HEK293T (cell line): ENCODE data around the gene TNFAIP8.

Experiments
- ARNT ChIP-seq: fragments of 450-650 bp; IDR thresholded peaks from 2 replicates; pipeline ENCODE4 v1.6.1; 2017; ENCODE audit warnings: mild to moderate bottlenecking
- BHLHE40 ChIP-seq: fragments of 450-650 bp; IDR thresholded peaks from 2 replicates; pipeline ENCODE4 v1.6.1; 2016; ENCODE audit warnings: mild to moderate bottlenecking, moderate library complexity, borderline replicate concordance
- ELF4 ChIP-seq: fragments of 450-650 bp; IDR thresholded peaks from 2 replicates; pipeline ENCODE4 v1.6.1; 2017; ENCODE audit warnings: antibody characterized with exemption
- FOXM1 ChIP-seq: fragments of 450-650 bp; IDR thresholded peaks from 2 replicates; pipeline ENCODE4 v1.6.1; 2017; ENCODE audit warnings: mild to moderate bottlenecking, borderline replicate concordance
- LEF1 ChIP-seq: fragments of 450-650 bp; IDR thresholded peaks from 2 replicates; pipeline ENCODE4 v1.6.1; 2017; ENCODE audit warnings: mild to moderate bottlenecking, borderline replicate concordance
- NFRKB ChIP-seq: fragments of 450-650 bp; IDR thresholded peaks from 2 replicates; pipeline ENCODE4 v1.6.1; 2016; ENCODE audit warnings: mild to moderate bottlenecking, moderate library complexity
- SP1 ChIP-seq: fragments of 450-650 bp; IDR thresholded peaks from 2 replicates; pipeline ENCODE4 v1.6.1; 2017
- SUZ12 ChIP-seq: fragments of 450-650 bp; IDR thresholded peaks from 2 replicates; pipeline ENCODE4 v1.6.1; 2016; ENCODE audit warnings: mild to moderate bottlenecking
- ZNF384 ChIP-seq: fragments of 450-650 bp; IDR thresholded peaks from 2 replicates; pipeline ENCODE4 v1.6.1; 2016

DNA sequence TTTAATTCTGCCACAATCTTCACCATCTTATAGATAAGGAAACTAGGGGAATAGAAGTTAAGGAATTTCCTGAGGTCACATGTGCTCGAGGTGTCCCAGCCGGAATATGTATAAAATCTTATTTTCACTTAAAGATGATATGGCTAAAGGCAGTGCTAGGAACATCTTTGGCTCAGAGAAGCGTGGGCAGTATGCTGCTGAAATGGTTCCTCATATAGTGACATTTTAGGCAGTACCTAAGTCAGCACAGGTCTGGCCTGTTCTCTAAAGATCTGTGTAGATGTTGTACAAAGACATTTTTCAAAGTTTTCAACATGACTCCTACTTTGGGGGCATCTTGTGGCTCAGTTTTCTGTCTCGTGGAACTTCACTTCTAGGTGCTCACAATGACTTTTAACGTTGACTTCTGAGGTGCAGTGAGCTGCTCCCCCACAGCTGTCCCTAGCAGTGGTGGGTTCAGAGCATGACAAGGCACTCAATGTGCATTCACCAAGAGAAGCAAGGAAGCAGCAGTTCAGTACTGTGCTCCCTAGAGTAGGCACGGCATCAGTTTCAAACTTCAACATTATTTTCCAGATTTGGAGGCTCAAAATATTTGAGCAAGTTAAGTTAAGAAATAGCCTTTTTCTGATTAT, 40.3 kb downstream of the TNFAIP8 start:
- TF ChIP-seq SP1 (no peak), ZNF384 (no peak), FOXM1 (no peak), NFRKB (no peak), BHLHE40 (no peak), LEF1 (no peak), SUZ12 (no peak), ARNT (no peak), ELF4 (no peak)
